KG1 (cell line): ENCODE measurements around the gene MINDY4B.

Source experiments
- DNase-seq: peaks from one replicate; lab custom pipeline; 2025; lab: John Stamatoyannopoulos, UW

The MINDY4B gene

GRCh38 chr3:150905339-150905738, at the start of gene MINDY4B:
Gene MINDY4B (minus strand): TSS chr3:150905439. CDS start chr3:150905439, 0 bp downstream.
- DNase-seq: no peak

- no peak for DNase-seq
These were observed 46.7 kb upstream of the MINDY4B start for GRCh38 chr3:150951923-150952322.

GRCh38 chr3:150945226-150946032, 40.2 kb upstream of the MINDY4B start:
- no peak for DNase-seq

- DNase-seq: no peak
These were observed 37.0 kb upstream of the MINDY4B start for GRCh38 chr3:150942221-150942620.

DNA sequence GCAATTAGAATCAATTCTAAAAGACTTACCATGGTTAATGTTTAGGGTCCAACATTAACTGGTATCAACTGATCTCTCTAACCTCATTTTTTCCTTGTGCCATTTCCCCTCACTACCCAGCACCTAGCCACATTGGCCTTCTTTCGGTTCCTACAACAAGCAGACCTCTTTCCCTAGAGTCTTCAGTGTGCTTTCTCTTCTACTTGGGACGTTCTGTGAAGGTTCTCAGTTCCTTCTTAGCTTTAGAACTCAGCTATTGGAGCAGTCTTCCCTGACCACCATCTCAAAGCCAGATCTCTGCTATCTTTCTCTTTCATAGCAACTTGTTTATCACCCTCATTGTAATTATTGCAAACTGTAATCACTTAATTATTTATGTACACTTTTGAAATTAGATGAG, 31.5 kb upstream of the MINDY4B start:
- DNase-seq: no peak

GRCh38 chr3:150933473-150933995, 28.3 kb upstream of the MINDY4B start:
- DNase-seq: no peak

DNA sequence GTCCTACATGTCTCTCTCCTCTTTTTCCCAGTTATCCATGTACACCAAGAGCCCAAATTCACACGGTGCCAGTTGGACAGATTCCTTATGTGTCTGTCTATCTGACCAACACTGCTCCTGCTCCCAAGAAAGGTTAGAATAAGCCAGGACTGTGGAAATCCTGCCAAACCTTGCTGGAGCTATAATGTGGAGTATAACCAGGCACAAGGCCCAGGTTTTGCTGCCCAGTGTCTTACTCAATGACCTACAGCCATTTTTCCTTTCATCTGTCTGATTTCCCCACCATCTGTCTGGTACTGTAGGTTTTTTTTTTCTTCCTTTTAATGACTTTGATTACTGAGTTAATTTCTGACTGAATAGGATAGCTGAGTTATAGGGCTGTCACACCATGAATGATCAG, 26.5 kb upstream of the MINDY4B start:
- no peak for DNase-seq

- no peak for DNase-seq
These were observed 25.6 kb upstream of the MINDY4B start for GRCh38 chr3:150930839-150931238.

GRCh38 chr3:150928234-150928633, 23.0 kb upstream of the MINDY4B start:
- DNase-seq: no peak

- DNase-seq: no peak
These were observed 21.1 kb upstream of the MINDY4B start for GRCh38 chr3:150926328-150926727.

- no peak for DNase-seq
These were observed 20.5 kb upstream of the MINDY4B start for GRCh38 chr3:150925751-150926201.

GRCh38 chr3:150922611-150923010, 17.4 kb upstream of the MINDY4B start:
- DNase-seq: no peak

DNA sequence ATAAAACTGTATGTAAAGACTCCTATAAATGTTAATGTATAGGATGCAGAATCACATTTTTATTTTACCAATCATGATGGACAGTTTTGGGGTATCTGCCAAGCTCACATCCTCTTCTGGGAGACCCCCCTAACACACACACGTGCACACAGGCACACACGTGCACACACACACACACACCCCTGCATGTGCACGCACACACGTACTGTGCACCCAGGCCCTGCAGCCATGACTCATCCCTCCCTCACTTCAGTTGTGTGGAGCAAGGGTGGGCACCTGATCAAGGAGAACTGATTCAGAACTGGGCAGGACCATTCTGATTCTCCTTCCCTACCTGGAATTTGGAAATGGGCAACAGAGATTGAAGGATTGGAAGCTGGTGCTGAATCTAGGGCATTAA, 16.0 kb upstream of the MINDY4B start:
- no peak for DNase-seq

GRCh38 chr3:150920236-150920635, 15.0 kb upstream of the MINDY4B start:
- DNase-seq: no peak

GRCh38 chr3:150917951-150918350, 12.7 kb upstream of the MINDY4B start:
- DNase-seq: no peak

DNA sequence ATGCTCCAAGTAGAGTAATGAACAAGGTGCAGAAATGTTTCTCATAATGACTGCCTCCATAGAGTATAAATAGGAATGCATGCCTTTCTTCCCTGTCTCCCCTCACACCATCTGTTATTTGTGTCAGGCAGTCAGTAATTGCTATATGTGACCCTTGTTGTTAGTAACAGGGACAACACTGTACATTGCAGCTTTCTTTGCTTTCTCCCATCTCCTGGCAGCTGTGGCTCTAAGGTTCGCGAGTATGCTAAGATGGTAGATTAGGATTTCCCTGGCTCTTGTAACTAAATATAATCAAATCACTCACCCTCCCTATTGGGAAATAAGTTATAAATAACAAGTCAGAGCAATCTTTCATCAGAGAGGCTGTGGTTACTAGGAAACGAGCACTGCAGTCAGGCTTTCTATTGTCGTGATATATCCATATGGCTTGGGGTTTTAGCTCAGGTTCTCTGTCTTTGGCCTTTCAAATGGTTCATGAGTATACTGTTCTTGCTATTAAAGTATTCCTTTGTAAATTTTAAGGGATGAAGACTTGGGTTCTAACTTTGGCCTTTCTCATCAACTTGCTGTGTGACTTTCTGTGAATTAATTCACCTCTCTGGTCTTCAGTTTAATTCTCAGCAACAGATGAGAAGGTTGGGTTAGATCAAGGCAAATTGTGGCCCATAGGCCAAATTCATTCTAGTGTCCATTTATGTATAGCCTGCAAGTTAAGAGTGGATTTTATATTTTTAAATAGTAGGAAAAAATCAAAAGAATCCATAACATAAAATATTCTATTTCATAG, 8.1 kb upstream of the MINDY4B start:
- DNase-seq: no peak

GRCh38 chr3:150912501-150912900, 7.3 kb upstream of the MINDY4B start:
- no peak for DNase-seq

- no peak for DNase-seq
These were observed 6.5 kb upstream of the MINDY4B start for GRCh38 chr3:150911771-150912170.

DNA sequence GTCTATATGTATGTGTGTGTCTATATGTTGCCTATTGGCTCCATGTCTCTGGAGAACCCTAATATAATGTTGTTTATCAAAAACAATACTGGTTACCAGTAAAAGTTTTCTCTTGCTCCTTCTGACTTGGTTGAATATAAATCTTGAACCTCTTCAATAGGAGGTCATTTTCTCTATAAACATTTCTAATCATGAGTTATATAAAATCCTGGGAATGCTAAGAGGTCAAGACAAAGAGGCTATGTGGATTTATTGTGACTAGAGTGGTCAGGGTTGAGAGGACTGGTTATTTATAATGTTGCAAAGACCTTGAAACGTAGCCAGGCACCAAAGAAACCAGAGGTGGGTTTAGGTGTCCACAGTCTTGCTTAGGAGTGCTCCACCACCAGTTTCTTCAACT, 1.2 kb upstream of the MINDY4B start:
- no peak for DNase-seq

GRCh38 chr3:150905746-150906145, 507 bp upstream of the MINDY4B start:
- DNase-seq: no peak

GRCh38 chr3:150902988-150903387, 2.3 kb downstream of the MINDY4B start:
- no peak for DNase-seq

GRCh38 chr3:150901793-150902192, 3.4 kb downstream of the MINDY4B start:
- no peak for DNase-seq

- DNase-seq: peak; percentile 25
These were observed 6.1 kb downstream of the MINDY4B start for GRCh38 chr3:150899141-150899540.
